ENCODE measurements around the gene CALHM3.
"Not testable (repeated sequence)": the region's sequence is repeated elsewhere in the genome, so short reads cannot be mapped to it uniquely, and the experiment has no call there.

CALHM3 gene

DNA sequence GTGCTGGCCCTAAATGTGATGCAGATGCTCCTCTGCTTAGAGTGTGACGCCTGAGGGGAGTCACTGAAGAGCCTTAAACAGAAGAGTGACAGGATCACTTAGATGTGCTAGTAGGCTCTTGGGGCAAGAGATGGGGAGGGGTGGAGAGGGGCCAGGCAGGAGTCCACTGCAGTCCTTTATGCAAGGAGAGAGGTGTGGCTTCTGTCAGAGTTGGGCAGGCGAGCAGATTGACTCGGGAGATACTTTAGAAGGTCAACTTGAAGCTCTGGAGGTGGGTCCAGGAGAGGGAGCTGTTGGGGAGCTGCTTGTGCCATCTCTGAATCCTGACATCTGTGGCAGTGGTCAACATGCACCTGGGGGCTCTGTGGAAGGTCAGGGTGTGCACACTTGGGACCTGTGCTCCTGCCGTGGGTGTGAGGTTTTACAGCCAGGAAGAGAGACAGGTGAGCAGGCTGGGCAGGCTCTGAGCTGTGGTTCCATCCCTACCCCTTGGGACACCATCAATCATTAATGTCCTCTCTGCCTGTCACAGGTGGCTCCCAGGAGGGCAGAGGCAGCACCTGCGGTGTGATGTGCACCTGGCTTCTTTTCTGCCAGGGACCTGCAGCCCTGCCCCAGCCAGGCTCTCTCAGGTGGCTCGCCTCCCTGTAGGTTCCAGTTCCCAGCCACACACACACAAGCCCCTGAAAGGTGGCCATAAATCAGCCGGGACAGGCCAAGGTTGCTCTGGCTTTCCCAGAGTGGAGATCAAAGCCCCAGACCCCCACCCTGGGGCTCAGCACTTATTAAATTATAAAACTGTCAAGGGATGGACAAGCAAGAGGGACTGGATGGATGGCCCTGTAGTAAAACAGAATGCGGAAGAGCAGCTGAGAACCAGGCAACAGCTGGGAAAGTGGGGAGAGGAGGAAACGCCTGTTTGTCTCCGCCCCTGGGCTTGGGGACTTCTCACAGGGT lies 28.5 kb upstream of the CALHM3 start:
- DNase-seq (ENCODE audit: low read depth), result no peak
- no peak overlapping the region for H3K4me3 ChIP-seq (ENCODE audit: control insufficient read depth, low read depth, low read length)
- TF ChIP-seq CTCF (conservative IDR thresholded peaks at IDR 0.05; ENCODE audit: control insufficient read depth, insufficient read depth, low read depth, low read length), result no peak

- DNase-seq (ENCODE audit: low read depth), result no peak
- TF ChIP-seq CTCF (conservative IDR thresholded peaks at IDR 0.05; ENCODE audit: control insufficient read depth, insufficient read depth, low read depth, low read length), result no peak
- H3K4me3 ChIP-seq (ENCODE audit: control insufficient read depth, low read depth, low read length), result no peak overlapping the region
Observed at GRCh38 chr10:103506061-103506460, 27.0 kb upstream of the CALHM3 start.

GRCh38 chr10:103504181-103504783 lies 25.2 kb upstream of the CALHM3 start:
- peak; percentile 91 for DNase-seq (ENCODE audit: low read depth)
- no peak overlapping the region for H3K4me3 ChIP-seq (ENCODE audit: control insufficient read depth, low read depth, low read length)
- no peak for TF ChIP-seq CTCF (conservative IDR thresholded peaks at IDR 0.05; ENCODE audit: control insufficient read depth, insufficient read depth, low read depth, low read length)

GRCh38 chr10:103503777-103504176 lies 24.7 kb upstream of the CALHM3 start:
- H3K4me3 ChIP-seq (ENCODE audit: control insufficient read depth, low read depth, low read length); DNase-seq (ENCODE audit: low read depth): not testable (repeated sequence)

GRCh38 chr10:103502849-103503660 lies 24.0 kb upstream of the CALHM3 start:
- H3K4me3 ChIP-seq (ENCODE audit: control insufficient read depth, low read depth, low read length), result no peak overlapping the region
- no peak for TF ChIP-seq CTCF (conservative IDR thresholded peaks at IDR 0.05; ENCODE audit: control insufficient read depth, insufficient read depth, low read depth, low read length)
- no peak for DNase-seq (ENCODE audit: low read depth)

DNA sequence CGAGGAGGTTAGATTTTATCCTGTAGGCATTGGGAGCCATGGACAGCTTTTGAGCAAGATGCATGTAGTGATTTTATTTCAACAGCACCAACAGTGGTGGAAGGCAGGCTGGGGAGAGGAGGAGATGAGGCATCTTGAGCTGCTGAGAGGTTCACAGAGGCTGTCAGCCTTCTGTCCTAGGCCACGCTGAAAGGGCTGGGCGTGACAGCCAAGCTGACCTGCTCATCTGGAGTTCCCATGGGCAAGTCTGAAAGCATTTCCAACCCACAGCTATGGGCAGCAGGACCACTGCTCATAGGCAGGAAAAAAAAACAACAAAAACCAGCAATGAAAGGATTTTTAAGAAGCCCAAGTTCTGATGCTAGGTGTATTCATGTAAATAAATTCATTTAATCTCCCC lies 22.1 kb upstream of the CALHM3 start:
- no peak overlapping the region for H3K4me3 ChIP-seq (ENCODE audit: control insufficient read depth, low read depth, low read length)
- no peak for DNase-seq (ENCODE audit: low read depth)
- TF ChIP-seq CTCF (conservative IDR thresholded peaks at IDR 0.05; ENCODE audit: control insufficient read depth, insufficient read depth, low read depth, low read length), result no peak

All from fibroblast of mammary gland (primary cell).